HG02588 (cell line): Measurements from ENCODE around the gene ERAL1.
"Not testable (repeated sequence)": the region's sequence is repeated elsewhere in the genome, so short reads cannot be mapped to it uniquely, and the experiment has no call there.

Experiments
- ATAC-seq: cut with Tn5 transposase; IDR thresholded peaks from one replicate; pipeline ENCODE4 v1.9.1; 2021; ENCODE audit warnings: mild to moderate bottlenecking, moderate library complexity; ENCODE audit not compliant: unreplicated experiment

ERAL1 gene

DNA sequence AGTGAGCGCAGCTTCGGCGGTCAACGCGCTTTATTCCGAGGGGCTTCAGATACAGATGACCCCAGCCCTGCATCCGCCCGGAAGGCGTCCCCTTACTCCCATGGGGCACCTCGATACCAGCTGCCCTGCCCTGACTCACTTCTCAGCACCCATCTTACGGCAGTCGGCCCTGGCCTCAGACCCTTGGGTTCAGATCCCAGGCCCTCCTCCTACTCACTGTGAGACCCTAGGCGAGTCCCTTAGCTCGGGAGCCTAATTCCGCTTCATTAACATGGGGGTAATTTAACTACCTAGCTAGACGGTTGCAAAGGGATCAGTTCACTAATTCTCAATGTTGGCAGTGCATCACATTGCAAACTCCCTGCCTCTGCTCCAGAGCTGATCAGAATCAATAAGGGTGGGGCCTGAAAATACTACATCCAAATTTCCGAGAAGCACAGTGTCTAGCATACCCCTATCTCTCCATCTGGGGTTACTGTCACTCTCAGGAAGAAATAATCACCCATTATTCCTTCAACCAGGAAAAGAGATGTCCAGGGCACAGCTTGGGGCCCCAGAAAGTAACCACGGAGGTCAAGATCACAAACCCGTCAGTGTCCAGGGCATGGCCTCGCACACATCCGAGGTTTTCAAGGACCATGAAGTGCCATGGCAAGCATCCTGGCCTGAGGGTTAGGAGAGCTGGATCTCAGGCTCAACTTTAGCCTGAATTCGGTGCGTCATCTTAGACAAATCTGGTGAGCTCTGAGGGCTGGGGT is 43.1 kb downstream of the ERAL1 start:
- ATAC-seq: no peak

DNA sequence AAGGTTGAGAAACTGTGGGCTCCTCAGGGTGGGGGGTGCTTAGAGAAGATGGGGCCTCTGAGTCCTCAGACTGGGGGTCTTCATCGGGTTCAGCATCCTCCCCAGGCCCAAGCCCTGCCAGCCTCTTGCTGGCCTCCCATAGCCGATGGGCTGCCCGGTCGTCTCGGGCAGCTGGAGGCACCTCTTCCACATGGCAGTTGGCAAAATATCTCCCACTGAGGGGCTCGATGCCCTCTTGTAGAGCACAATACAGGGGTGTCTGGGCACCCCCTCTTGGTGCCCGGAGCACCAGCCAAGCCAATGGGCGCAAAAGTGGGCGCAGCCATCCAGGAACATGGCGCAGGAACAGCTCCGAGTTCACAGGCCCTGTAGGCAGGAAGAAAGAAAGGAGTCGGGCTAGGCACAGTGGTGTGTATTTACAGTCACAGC is 43.7 kb downstream of the ERAL1 start:
- ATAC-seq: no peak

DNA sequence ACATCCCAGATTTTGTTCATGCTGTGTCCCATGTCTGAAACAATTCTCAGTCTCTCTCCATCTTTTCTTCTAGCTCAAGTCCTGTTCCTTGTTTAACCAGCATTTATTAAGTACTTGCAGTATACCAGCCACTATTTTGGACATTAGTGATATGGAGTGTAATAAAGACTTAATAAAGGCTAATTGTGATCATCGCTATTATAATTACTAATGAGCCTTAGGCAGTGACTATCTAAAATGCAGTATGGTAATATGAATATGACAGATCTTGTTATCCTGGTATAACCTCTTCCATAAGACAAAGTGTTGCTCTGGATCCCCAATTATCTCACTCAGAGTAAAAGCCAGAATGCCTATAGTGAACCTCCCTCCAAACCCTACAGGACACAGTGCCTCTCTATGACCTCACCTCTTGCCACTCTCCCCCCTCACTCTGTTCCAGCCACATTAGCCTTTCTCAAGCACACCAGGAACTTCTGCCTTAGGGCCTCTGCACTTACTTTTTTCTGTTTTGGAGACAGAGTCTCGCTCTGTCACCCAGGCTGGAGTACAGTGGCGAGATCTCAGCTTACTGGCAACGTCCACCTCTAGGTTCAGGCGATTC is 44.5 kb downstream of the ERAL1 start:
- no peak for ATAC-seq

DNA sequence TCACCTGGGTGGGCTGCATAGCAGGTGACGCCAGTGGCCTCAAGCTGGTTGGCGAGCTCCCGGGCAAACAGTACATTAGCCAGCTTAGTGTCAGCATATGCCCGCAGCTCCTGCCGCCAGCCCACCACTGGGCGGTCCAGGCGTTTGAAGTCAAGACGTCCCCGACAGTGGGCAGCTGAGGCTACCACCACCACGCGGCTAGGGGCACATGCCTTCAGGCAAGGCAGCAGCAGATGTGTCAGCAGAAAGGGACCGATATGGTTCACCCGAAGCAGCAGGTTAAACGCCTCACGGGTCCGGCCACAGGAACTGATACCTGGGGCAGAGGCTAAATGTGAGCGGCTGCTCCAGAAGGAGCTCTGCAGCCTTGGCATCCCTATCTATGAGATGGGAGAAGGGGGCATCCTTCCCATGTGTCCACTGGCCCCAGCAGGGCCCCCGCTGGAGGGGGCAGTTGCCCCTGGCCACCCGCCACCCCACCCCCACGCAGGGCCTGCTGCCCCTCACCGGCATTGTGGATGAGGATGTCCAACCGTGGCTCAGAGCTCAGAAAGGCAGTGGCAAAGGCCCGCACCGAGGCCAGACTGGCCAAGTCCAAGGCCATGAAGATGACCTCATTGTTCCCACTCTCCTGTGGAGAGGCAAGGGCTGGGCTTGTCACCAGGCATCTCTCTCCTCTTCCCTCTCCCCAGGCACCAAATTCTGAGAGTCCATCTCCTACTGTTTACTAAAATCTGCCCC is 46.3 kb downstream of the ERAL1 start:
- no peak for ATAC-seq

DNA sequence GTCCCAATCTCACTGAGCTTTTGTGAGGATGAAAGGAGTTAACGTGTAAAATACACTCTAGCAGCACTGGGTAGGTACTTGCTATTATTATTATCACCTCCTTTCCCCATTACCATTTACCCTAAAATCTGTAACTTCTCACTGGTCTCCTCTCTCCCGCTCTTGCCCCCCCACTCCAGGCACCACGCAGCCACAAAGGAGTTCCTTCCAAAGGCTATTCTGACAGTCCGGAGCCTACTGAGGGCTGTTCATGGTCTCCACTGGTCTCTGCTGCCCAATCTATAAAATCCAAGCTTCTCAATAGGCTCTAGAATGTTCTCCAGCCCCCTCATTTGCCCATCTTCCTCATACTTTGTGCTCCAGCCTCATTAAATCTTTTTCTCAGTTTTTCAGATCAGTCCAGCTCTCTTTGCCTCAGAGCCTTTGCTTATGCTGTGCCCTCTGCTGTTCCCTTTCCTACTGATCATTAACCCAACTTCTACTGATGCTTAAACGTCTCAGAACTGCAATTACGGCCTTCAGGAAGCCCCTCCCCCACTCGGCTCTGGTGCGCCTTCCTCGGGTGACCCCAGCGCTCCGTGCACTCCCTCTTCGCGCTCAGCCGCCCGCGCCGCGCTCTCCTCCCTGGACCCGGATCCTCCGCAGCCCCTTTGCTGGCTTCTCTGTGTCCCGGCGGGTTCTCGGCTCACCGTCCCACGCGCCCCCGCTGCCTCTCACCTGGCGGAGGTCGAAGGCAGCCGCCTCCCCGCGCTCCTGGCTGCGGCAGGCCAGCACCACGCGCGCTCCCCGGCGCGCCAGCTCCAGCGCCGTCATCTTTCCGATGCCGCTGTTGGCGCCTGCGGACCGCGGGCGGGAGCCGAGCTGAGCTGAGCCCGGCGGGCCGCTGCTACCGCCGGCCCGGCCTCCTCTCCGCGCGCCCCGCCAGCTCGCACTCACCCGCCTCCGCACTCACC is 47.3 kb downstream of the ERAL1 start:
- ATAC-seq: peak; percentile 39

DNA sequence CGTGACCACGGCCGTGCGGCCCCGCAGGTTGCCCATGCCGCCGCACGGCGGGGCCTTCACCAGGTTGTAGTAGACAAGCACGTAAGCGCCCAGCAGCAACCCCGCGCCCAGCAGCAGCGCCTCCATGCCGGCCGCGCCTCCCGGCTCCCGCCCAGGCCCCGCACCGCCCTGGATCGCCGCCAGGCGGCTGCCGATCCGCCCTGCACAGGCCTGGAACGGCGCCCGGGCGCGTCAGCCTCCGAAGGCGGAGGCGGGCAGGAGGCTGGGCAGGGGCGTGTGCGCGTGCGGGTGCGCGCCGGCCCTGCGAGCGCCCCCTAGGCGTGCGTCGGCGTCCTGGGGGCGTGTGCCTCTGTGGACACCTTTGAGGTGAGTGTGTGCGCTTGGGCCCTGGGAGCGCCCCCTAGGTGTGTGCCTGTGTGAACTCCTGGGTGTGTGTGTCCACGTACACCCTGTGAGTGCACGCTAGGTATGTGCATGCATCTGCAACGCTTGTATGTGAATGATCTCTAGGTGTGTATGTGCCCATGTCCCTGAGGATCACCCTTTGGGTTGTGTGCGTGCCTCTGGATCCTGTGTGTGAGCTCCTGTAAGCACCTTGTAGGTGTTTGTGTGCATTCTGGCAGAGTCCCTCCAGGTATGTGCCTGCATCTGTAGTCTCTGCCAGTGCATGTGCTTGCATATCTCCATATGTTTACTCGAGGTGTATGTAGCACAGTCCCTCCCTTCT is 48.2 kb downstream of the ERAL1 start, which contains the start of gene DHRS13:
Gene DHRS13, minus strand, starts transcription at position 261 of the 727 bp plus-strand sequence. Its CDS starts 135 bp downstream, at position 126.
- peak; percentile 73 for ATAC-seq

DNA sequence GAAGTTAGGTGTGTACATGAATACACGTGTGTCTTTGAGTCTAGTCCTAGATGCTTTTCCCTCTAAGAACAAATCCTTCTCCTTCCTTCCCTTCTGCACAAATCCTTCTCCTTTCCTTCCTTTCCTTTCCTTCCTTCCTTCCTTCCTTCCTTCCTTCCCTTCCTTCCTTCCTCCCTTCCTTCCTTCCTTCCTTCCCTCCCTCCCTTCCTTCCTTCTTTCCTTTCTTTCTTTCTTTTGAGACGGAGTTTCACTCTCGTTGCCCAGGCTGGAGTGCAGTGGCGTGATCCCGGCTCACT is 48.7 kb downstream of the ERAL1 start:
- ATAC-seq: not testable (repeated sequence)

DNA sequence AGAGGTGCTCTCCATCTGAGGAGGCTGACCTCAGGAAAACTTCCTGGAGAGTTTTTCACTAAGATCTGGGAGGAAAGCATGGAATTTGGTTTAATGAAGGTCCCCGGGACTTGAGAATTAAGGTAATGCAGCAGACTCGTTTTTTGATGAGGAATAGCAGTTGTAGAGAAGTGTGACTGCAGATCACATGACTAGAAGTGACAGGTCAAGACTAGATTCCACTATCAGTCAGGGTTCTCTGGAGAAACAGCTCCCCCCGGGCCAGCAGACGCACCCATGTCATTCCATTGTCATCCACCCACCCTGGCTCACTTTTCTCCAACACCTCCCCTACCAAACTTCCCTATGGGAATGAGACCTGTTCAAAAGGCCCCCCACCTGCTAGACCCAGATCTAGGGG is 50.0 kb downstream of the ERAL1 start:
- no peak for ATAC-seq

DNA sequence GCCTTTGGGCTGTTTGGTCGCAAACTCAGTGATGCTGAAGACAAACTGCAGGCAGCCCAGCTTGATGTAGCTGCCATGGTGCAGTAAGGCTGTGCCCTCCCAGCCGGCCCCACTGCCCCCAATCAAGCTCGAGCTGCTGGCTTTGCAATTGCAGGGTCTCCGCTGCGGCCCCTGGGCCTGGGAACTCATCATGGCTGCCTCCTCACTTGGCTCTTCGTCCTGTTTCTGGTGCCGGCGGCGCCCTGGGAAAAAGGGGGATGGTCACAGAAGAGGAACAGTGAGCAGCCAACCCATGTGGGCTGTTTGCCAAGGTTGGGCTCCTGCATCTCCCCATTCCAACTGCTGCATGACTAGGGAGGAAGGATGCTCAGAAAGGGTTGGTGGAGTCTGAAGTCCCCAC is 51.5 kb downstream of the ERAL1 start:
- ATAC-seq: no peak

DNA sequence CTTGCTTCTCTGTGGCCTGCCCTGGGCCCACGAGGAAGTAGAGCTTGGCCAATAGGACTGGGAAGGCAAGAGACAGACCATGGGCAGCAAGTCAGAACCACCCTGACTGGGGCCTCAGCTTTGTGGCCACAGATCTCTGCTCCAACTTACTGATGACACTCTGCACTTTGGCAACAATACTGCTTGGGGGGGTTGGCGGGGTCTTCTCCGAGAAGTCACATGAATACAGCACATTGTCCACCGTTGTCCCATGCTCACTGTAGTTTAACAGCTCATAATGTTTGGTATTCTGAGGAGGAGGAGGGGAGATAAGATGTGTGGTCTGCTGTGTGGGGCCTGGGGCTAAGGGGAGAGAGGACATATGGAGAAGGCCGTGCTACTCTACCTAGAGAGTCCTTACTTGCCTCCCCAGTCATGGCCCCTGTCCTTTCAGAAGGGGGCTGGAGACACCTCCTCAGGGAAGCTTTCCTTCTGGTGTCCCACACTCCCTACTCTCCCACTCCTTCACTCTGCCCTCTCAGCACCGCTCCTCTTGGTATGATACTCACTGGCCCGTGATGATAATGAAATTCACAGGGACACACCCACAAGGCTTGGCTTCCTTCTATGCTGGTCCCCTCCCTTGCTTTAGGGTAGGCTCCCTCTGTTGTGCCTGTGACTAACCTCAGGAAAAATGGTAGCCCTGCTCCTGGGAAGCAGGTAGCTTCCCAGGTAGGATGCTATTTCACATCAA is 52.1 kb downstream of the ERAL1 start:
- no peak for ATAC-seq

DNA sequence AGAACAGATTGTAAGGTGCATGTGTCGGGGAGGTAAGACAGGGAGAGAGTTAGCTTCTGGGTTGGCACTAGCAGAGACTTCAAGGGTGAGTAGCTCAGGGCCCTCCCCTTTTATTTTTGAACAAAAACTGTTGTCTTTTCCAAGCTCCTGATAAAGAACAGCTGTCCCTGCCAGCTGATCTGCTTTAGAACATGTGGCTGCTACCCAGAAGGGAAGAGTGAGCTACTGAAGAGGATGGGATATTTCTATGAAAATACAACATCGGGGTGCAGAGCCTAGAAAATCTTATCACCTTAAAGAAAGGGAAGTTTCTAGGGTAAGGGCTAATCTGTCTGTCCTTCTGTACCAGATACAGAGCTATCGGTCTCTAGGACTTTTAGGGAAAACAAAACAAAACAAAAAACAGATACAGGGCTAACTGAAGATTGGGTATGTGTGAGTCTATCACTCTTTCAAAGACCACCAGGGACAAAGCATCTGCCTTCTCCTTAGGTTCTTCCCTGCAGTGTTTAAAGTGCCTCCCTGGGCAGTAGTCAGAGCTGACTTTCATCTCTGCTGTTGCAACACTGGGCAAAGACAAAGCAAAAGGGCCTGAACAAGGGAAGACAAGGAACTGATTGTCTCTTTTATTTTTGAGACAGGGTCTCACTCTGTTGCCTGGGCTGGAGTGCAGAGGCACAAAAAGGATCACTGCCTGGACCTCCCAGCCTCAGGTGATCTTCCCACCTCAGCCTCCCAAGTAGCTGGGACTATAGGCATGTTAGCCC is 53.1 kb downstream of the ERAL1 start:
- ATAC-seq: no peak

DNA sequence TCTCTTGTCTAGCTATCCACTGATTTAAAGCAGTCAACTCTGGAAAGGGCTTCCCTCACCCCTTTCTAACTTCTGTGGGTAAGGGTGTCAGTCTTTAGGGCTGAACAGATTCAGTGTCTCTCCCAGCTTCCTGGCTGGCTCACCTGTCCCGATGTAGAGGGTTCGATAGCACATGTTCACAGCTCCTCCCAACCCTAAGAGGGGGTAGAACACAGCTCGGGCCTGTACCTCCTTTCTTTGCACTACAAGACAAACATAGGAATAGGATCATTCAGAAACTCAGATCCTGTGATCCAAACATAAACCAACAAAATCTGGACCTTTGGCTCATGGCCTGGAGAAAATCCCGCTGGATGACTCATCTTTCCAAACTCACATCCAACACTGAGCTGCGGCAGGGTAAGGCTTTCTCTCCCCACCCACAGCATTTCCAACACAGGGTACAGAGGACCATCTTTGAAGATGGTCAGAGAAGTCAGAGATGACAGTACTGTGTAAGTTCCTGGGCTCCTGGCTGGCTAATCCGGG is 53.9 kb downstream of the ERAL1 start:
- no peak for ATAC-seq

DNA sequence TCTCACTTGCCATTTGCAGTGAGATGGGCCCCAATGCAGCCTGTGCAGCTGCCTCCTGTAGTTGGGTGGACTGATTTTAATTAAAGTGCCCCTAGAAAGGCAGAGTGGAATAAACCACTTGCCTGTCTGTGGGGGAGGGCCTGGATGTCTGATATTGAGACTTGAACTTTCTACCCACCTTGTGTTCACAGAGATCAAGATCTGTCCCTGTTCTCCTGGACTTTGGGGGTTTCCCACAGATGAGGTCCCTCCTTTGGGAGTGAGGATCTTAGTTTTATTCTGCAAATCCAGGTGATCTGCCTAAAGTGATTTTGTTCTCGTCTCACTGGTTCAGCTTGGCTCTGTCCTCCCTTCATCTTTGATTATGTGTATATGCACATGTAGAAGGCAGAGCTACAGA is 55.7 kb downstream of the ERAL1 start:
- no peak for ATAC-seq
